Endothelial cell of umbilical vein (primary cell): Measurements from ENCODE around the gene GUF1.

Experiments
- EZH2 ChIP-seq: IDR thresholded peaks from 2 replicates; pipeline ENCODE4 v1.6.1; 2012; ENCODE audit warnings: borderline replicate concordance, low read depth, mild to moderate bottlenecking, moderate library complexity, low read length, inconsistent platforms; ENCODE audit not compliant: severe bottlenecking
- FOS ChIP-seq: IDR thresholded peaks from 2 replicates; pipeline ENCODE4 v1.6.1; 2011; ENCODE audit warnings: mild to moderate bottlenecking, low read length, moderate library complexity, borderline replicate concordance; ENCODE audit not compliant: insufficient read depth
- GATA2 ChIP-seq: IDR thresholded peaks from 2 replicates; pipeline ENCODE4 v1.7.0; 2011; ENCODE audit warnings: low read depth, mild to moderate bottlenecking, moderate library complexity, mixed read lengths, low read length; ENCODE audit not compliant: insufficient read length, insufficient read depth
- JUN ChIP-seq: IDR thresholded peaks from 2 replicates; pipeline ENCODE4 v1.6.1; 2011; ENCODE audit warnings: borderline replicate concordance, low read depth; ENCODE audit not compliant: insufficient read length, insufficient read depth
- MYC ChIP-seq: IDR thresholded peaks from one replicate; pipeline ENCODE4 v1.6.1; 2011; ENCODE audit warnings: mild to moderate bottlenecking, low read depth, low read length
- POLR2A ChIP-seq: IDR thresholded peaks from 2 replicates; pipeline ENCODE4 v1.6.1; 2012; ENCODE audit warnings: low read depth, mild to moderate bottlenecking, control low read depth, low read length
- POLR2AphosphoS5 ChIP-seq: IDR thresholded peaks from 2 replicates; pipeline ENCODE4 v1.6.1; 2012; ENCODE audit warnings: low read depth, mild to moderate bottlenecking, control low read depth, low read length, moderate library complexity; ENCODE audit not compliant: insufficient read depth
- TF ChIP-seq, protein P1 (sequence below), 2 donors: IDR thresholded peaks; 1 replicate in 1 of 2; 2 replicates in 1 of 2; pipeline ENCODE4 v1.5.1; 2011; ENCODE audit warnings: low read length in 2 of 2, mild to moderate bottlenecking in 2 of 2, moderate library complexity in 2 of 2, control low read depth in 1 of 2, inconsistent platforms in 1 of 2, low read depth in 1 of 2; ENCODE audit not compliant: insufficient read depth in 1 of 2; ENCODE audit errors: extremely low read depth in 1 of 2
- TF ChIP-seq, protein P2 (sequence below): IDR thresholded peaks from 2 replicates; pipeline ENCODE4 v1.6.1; 2011; ENCODE audit not compliant: insufficient read depth, insufficient read length

DNA sequence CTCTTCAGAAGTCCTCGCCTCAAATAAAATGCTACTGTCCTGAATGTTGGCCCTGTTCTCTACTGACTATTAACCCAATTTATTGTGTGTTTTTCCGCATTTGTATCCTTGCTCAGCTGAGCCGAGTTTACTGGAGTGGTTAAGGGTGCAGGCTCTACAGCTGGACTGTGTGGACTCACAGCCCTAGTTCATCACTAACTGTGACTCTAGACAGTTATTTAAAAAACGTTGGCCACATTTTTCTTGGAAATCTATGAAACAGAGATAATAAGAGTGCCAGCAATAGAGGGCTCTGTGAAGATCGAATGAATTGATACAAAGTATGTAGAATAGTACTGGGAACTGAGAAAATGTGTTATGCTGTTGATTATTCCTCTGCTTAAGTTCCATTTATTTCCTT lies 2.9 kb upstream of the GUF1 start:
- TF ChIP-seq, protein P1, sequence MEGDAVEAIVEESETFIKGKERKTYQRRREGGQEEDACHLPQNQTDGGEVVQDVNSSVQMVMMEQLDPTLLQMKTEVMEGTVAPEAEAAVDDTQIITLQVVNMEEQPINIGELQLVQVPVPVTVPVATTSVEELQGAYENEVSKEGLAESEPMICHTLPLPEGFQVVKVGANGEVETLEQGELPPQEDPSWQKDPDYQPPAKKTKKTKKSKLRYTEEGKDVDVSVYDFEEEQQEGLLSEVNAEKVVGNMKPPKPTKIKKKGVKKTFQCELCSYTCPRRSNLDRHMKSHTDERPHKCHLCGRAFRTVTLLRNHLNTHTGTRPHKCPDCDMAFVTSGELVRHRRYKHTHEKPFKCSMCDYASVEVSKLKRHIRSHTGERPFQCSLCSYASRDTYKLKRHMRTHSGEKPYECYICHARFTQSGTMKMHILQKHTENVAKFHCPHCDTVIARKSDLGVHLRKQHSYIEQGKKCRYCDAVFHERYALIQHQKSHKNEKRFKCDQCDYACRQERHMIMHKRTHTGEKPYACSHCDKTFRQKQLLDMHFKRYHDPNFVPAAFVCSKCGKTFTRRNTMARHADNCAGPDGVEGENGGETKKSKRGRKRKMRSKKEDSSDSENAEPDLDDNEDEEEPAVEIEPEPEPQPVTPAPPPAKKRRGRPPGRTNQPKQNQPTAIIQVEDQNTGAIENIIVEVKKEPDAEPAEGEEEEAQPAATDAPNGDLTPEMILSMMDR (IDR thresholded peaks at IDR 0.05; ENCODE audit: extremely low read depth in 1 of 2, insufficient read depth in 1 of 2, low read depth in 1 of 2, low read length in 2 of 2): no peak
- TF ChIP-seq POLR2AphosphoS5: no peak
- TF ChIP-seq, protein P2, sequence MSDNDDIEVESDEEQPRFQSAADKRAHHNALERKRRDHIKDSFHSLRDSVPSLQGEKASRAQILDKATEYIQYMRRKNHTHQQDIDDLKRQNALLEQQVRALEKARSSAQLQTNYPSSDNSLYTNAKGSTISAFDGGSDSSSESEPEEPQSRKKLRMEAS: no peak
- TF ChIP-seq EZH2: no peak
- TF ChIP-seq POLR2A: no peak
- TF ChIP-seq GATA2: no peak
- TF ChIP-seq JUN: no peak
- TF ChIP-seq MYC: no peak
- no peak for TF ChIP-seq FOS
